Endometrium (tissue), 2 donors: ENCODE data around the gene RNF144A.

Experiments used
- FAIRE-seq: peaks from 2 replicates; lab custom pipeline; 2012; peaks lifted over from hg19 to GRCh38; lab: Jason Lieb, UNC
- donor health status: control.
- donor health status: control.

The RNF144A gene

DNA sequence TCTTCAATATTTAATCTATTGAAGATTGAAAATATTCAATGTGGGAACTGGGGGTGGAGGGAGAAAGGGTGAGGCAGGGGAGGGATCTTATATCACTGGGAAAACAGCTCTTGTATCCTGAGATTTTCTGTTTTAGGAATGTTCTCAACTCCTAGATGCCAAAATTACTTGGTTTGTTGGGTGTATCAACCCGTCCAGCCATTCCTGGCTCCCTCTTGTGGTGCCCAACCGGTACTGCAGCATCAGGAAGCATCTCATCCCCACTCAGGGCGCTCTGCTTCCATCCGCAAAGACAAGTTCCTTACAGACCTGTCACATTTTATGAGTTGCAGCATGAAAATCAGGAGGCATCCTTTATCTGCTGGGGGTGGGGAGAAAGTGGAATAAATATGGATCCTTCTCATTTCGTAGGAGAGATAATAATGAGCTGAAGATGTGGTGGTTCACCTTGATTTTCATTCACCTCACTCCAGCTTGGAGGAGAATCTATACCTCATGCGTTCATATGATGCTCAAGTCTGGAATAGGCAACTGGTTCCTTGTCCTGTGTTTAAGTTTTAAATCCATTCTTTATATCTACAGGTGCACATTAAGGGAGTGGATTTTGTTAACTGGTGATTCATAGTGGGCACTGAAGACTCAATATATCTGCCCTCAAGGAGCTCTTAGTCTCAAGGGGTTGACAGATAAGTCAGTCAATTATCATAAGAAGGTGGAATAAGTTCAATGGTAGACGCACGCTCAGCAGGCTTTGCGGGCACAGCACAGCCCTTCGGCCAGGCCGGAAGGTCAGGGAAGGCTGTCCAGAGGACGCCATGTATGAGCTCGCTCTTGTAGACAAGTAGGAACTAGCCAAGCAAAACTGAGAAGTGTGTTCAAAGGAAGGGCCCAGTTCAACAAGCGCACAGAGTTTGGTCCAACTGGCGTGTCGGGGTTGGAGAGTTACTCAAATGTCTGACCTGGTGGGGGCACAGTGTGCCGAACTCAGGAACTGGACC is 127.3 kb downstream of the RNF144A start:
- FAIRE-seq = no peak

DNA sequence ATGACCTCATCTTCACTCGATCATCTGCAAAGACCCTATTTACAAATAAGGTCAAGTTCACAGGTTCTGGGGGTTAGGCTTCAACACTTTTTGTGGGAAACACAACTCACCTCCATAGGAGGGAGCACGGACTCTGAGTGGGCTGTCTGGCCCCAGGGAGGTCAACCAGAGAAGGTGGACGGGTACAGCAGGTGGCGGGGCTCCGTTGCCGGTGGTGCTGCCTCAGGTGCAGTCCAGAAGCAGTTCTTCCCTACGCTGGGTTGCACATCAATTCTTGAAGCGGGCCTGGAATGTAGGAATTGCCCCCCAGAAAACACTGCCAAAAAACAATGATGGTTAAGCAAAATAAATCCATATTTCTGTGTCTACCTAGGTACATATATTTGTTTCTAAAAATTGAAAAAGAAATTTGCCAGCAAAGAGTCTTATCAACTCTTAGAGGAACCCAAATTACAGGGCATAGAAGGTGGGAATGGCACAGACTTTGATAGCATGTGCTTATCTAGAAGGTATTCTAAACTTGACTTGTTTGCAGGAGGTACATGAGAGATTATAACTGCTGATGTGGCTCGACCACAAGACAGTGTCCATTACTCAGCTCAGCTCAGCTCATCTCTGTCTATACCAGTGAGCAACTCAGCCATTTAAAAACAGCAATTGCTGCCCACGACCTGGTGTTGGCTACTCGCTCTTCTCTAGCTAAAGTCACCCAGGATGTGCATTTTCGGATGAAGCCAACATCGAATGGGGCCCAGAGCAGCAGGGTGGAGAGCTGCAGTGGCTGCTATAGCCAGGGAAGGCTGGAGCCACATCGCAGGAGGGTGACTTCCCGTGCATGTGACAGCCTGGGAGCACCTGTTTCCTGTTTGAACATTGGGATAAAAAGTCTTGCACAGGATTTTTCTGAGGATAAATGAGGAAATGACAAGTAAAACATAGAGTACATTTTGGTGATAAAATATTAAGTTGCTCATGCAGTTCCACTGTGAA is 128.7 kb downstream of the RNF144A start:
- no peak for FAIRE-seq

DNA sequence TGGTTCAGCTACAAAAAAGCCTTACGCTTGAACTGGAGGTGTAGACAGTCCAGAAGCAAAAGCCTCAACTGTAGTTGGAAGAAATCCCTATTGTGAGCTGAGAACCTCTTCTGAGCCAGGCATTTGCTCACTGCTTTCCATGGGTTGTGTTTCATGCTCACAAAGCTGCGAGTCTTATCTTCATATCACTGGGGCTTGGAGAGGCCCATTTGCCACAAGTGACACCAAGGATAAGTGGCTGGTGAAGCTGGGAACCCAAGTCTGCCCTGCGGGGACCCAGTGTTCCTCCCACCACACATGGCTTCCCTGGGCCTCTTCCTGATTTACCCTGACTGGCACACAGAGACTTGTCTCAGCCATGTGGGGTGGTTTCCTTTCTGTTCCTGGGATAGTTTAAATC is 130.4 kb downstream of the RNF144A start:
- no peak for FAIRE-seq

DNA sequence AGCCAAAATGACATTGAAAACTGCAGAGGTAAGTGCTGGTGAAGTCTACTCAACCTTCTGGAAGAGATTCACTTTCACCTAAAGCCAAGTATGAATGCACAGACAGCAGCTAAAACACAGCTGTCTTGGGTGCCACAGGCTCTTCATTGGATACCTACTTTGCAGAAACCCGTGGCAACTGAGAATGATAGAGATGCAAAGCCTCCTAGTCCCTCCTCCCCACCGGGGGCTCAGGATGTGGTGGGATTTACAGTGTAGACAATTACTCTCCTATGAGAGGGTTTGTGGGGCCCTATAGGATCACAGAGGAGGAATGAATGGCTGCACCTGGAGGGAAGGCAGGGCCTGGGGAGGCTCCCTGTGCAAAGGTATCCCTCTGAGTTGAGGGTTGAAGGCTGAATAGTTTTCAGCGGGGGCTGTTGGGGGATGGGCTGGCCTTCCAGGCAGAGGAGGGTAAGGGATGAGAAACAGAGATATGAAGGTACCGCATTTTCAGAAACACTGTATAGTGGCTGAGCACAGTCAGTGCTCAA is 131.6 kb downstream of the RNF144A start:
- FAIRE-seq = no peak

DNA sequence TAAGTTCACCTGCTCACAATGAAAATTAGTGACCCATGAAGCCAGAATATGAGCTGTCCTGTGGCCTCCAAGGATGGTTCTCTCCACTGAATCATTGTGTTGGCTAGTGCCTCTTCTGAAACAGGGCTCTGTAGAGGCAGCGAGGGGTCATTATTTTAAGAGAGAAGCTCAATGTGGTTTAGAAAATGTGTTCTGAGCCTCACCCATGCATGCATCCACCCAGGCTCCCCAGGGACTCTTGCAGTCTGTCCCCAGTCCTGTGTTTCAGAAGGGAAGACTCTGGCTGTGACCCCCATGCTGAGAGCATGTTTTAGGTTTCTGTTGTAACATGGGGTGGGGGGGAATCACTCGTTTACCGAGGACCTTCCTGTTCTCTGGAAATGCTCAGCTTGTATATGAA is 135.2 kb downstream of the RNF144A start:
- FAIRE-seq = no peak

DNA sequence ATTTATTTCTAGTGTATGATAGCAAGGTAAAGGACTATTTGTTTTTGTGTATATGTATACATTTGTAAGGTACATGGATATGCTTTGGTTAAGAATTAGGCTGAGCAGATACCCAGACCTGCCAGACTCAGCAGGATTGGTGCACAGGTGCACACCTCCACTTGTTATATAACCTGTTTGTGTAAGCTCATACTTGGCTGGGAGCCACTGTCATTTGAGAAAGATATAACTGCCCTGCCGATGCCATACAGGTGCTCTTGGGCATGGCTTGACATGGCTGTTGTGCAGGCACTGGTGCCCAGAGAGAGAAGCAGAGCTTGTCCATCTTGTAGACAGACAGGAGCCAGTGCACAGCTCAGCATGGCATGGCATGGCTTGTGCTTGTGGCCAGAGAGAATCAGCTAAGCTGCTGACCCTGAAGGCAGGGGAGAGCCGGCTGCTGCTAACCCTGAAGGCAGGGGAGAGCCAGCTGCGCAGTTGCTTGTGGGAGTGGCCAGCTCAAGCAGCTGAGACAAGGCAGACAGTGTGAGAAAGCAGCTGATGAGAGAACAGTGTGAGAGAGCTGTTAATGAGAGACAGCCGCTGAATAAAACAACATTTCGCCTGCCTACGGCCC is 136.5 kb downstream of the RNF144A start:
- FAIRE-seq = no peak

DNA sequence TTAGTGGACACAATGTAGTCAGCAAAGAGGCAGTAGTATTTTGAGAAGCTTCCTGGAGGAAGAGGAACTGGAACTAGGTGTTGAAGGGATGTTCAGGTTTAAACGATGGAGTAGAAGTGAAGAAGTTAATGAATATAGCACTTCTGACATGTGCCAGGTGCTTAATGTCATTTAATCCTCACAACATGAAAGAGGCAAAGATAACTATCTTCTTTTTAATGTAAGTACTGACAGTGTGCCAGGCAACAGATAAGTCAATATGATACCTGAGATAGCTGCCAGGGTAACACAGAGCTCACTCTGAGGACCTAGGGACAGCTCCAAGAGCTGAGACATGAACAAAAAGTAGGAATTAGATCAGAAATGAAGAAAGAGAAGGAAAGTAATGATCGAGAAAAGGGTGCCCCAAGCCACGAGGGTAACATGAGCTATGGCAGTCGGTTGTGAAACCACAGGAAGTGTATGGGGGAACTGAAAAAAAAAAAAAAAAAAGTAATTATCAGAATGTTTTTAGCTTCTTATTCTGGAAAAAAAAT is 140.7 kb downstream of the RNF144A start:
- no peak for FAIRE-seq

DNA sequence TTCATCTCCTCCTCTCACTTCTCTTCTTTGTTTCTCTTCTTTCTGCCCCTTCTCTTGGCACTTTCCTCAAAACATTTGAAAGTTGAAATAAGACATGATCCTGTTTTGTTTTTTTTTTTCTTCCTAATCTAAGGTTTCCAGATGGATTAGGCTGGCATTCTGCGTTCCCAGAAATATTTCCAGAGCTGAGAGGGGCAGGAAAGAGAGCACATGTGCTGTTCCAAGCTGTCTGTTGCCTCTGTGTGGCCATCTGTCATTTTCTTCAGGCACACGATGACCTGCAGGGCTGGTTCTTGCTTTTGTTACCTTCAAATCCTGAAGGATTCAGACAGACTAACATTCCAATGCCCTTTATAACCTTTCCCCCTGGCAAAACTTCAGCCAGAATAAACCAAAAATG is 142.9 kb downstream of the RNF144A start:
- no peak for FAIRE-seq

DNA sequence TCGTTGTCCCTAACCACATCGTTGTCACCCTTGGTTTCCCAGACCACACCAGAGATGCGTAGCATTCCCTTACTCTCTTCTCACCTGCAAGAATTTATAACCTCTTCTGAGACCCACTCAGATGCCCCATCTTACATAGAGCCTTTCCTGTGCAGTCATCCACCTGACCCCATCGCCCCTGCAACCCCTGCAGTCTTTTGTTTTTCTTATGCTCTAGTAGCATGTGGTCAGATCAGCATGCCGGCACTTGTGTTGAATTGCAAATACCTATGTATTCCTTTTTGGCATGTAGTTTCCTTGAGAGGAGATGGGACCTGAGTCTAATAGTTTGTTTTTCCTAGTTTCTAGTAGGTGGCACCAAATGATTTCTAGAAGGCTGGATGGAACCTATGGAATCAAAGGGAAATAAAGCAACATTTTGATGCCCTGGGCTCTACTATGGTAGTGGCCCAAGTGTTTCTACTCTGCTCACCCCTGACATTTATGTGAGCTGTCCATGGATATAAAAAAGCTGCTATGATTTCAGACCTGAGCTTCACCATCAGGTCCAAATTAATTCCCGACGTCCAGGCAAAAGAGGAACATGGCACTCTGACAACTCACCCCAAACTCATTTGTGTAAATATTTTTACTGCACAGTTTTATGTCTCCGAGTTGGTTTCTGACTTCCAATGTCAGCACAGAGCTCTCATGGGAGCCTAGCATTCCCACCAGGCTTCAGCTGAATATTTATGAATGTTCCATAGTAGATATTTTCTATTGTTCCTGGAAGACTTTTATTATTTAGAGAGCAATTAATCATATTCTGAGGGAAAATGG is 143.6 kb downstream of the RNF144A start:
- FAIRE-seq = peak; percentile 70

DNA sequence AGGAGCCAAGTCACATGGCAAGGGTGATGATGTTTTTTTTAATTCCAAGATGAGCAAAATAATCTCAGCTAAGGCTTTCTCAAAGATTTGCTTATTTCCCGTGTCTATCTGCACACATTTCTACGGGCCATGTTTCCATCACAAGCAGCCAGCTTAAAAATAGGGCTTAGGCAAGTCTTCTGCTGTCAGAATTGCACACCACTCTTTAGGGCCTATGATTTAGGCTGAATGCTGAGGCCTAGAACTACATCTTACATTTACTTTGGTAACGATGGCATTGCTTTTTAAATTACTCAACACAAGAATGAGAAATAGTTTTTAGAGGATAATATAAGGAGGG is 144.2 kb downstream of the RNF144A start:
- no peak for FAIRE-seq

DNA sequence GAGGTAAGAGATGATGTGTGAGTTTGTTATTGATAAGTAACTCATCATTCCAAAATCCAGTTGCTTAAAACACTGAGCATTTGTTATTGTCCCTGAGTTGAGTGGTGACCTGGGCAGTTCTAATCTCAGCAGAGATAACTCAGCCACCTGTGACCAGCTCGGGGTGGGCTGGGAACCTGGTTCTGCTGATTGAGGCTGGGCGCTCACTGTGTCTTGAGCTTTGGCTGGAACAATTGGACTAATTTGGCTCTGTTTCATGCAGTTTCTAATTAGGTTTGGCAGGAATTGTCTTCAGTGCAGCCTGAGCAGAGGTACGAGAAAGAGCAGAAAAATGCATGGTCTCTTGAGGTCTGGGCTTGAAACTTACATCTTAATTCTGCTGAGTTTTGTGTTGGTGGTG is 144.7 kb downstream of the RNF144A start:
- no peak for FAIRE-seq

DNA sequence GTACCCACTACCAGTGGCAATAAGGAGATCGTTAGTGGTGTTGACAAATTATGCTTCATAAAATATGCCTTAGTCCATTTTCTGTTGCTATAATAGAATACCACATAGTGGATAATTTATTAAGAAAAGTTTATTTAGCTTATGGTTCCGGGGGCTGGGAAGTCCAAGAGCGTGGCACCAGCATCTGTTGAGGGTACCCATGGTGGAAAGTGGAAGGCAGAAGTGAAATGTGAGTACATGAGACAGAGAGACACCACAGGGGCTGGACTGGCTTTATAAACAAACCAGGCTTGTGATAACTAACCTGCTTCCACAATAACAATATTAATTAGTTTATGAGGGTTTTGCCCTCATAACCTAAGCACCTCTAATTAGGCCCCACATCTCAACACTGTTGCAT is 146.6 kb downstream of the RNF144A start:
- no peak for FAIRE-seq

DNA sequence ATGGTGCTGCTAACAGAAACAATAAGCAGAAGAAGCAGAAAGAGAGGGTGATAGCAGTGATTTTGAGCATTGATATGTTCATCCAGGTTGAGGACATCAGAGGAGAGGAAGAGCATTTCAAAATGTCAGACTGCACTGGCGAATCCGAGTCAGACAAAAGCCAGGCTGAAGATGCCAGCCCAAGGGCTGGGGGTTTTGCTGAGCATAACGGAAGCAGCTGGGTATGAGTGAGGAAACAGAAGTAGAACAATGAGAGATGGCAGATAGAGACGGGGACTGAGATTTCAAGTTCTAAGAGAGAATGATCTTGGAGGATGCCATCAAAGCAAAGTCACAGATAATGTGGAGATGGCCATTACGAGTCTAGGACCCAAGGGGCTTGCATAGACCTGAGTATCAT is 151.2 kb downstream of the RNF144A start:
- no peak for FAIRE-seq

DNA sequence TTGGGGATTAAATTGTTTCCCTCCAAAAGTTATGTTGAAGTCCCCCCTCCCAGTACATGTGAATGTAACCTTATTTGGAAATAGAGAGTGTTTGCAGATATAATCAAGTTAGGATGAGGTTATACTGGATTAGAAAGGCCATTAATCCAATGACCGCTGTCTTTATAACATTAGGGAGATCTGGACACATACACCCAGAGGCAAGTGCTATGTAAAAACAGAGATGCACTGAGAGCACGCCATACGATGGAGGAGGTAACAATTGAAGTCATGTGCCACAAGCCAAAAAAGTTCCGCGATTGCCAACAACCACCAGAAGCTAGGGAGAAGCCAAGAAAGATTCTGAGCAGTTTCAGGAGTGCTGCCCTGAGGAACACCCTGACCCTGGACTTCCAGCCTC is 153.3 kb downstream of the RNF144A start:
- no peak for FAIRE-seq

DNA sequence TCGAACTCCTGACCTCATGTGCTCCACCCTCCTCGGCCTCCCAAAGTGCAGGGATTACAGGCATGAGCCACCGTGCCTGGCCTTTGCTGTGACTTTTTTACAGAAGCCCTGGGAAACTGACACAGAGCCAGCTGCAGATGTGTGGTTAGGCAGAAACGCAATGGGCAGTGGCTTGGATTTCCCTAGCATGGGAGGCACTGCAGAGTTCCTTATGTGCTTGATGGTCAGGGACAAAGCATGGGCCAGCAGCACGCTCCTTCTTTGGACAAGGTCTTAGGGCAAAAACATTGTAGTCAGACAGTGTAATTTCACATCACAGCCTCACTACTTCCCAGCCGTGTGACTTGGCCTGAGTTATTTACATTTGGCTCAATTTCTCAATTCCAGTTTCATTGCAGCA is 153.9 kb downstream of the RNF144A start:
- FAIRE-seq = no peak

DNA sequence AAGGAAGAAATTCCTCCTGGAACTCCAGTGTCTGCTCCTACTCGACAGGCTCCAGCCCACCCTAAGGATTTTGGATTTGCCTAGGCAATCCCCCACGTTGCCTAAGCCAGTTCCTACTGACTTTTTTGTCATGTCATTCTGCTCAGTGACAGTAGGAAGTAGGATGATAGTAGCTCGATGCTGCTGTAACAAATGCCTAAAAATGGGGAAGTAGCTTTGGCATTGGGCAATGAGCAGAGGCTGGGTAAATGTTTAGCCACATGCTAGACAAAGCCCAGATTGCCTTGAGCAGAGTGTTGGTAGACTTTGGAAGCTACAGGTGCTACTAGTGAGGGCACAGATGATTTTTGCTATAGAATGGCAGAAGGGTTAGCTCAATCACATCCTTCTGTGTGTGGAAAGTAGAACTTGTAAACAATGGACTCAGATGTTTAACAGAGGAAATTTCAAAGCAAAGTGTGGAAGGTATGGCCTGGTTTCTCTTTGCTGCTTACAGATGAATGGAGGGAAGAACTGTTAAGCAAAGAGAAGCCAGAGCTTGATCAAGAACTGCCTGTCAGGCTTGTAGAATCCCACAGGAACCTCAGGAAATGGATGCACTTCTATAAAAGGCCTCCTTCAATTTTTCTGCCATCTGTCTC is 154.8 kb downstream of the RNF144A start:
- no peak for FAIRE-seq

DNA sequence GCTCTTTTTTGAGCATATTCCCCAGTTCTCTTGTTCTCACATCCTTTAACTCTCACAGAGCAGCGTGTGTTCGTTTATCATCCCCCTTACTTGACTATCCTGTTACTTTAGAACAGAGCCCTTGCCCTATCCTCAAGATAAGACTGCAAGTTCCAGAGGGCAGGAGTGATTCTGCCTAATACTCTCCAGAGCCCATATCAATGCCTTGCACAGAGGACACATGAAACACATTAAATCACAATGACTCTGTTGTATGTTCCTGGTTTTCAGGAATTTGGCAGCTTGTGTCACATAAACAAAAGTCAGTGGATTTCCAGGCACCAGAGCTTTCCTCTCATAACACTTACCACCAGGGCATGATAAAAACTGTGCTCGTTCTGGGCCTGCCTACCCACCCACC is 156.7 kb downstream of the RNF144A start:
- FAIRE-seq = no peak

DNA sequence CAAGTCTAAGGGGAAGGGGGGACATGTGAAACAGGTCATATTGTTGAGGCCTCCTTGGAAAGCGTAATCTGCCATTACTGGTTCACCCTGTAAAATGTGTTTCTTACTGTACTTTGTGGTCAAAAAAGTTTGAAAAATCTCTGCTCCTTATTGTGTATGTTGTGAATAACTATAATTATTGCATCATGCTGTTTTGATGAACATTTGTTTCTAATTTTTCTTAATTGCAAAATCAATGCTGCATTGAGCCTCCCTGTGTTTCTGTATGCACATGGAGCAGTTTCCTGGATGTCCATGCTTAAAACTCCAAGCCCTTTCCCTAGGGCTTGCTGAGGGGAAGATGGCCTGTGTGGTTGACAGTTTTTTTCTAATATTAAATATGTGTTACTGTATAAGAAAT is 158.6 kb downstream of the RNF144A start:
- no peak for FAIRE-seq

DNA sequence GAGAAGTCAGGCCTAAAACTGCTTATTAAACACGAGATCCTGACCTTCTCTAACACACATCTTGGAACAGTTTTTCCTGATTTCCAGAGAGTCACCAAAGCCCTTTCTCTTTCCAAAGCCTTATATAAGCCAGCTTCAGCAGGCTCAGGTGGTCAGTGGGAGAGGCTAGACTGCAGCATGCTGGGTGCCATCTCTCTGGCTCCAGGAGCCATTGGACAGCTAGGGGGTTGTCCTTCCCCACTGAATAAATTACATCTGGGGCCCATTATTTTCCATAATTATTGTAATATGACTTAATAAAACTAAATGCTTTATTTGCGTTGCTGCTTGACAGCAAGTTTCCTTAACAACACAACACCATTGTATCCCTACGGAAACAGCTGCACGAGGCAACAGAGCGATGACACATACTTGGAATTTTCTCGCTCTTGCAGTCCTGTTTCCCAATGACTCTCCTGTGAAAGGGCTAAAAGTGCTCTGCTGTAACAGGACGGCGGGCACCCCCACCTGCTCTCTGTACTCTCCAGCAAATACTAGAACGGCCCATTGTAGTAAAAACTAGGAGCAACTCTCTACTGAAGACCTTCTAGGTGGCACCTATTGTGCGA is 160.6 kb downstream of the RNF144A start:
- no peak for FAIRE-seq
